IPS-NIHi11 (cell line): ENCODE data around the gene PAQR6.
A peak's percentile ranks its signal among the peaks of the same experiment; 100 is the strongest.

Experiments
- DNase-seq: peaks from one replicate; pipeline ENCODE4 v3.0.0; 2012; ENCODE audit warnings: mixed read lengths, low spot score

Gene PAQR6

GRCh38 chr1:156263288-156263655 is 15.4 kb upstream of the PAQR6 start:
- DNase-seq = no peak

- no peak for DNase-seq
Observed at GRCh38 chr1:156262461-156263287, 14.8 kb upstream of the PAQR6 start.

GRCh38 chr1:156260896-156261295 is 13.0 kb upstream of the PAQR6 start:
- no peak for DNase-seq

GRCh38 chr1:156259805-156260204 is 11.9 kb upstream of the PAQR6 start:
- DNase-seq = no peak

- DNase-seq = no peak
Observed at GRCh38 chr1:156258859-156259258, 11.0 kb upstream of the PAQR6 start.

GRCh38 chr1:156257711-156258110 is 9.9 kb upstream of the PAQR6 start:
- DNase-seq = no peak

- DNase-seq = no peak
Observed at GRCh38 chr1:156253634-156254033, 5.8 kb upstream of the PAQR6 start.

GRCh38 chr1:156251527-156251926 is 3.7 kb upstream of the PAQR6 start:
- no peak for DNase-seq

GRCh38 chr1:156249593-156249992 is 1.7 kb upstream of the PAQR6 start:
- DNase-seq = no peak

GRCh38 chr1:156248323-156248683 is 447 bp upstream of the PAQR6 start:
- no peak for DNase-seq

GRCh38 chr1:156246781-156247459 is 936 bp downstream of the PAQR6 start:
- no peak for DNase-seq

- DNase-seq = no peak
Observed at GRCh38 chr1:156246241-156246780, 1.5 kb downstream of the PAQR6 start.

- peak; percentile 75 for DNase-seq
Observed at GRCh38 chr1:156245451-156246232, 2.2 kb downstream of the PAQR6 start.

- DNase-seq = no peak
Observed at GRCh38 chr1:156244712-156245111, 3.1 kb downstream of the PAQR6 start.

GRCh38 chr1:156244126-156244525 is 3.7 kb downstream of the PAQR6 start:
- DNase-seq = no peak

GRCh38 chr1:156242738-156243137 is 5.1 kb downstream of the PAQR6 start:
- no peak for DNase-seq

GRCh38 chr1:156241926-156242325 is 5.9 kb downstream of the PAQR6 start, which contains the start of gene BGLAP:
TSS of gene BGLAP (plus strand) at chr1:156242184. CDS start at chr1:156242232, 48 bp downstream.
- no peak for DNase-seq

GRCh38 chr1:156241311-156241811 is 6.5 kb downstream of the PAQR6 start:
- DNase-seq = no peak

- no peak for DNase-seq
Observed at GRCh38 chr1:156238248-156238647, 9.6 kb downstream of the PAQR6 start.

GRCh38 chr1:156236164-156236563 is 11.7 kb downstream of the PAQR6 start:
- no peak for DNase-seq

GRCh38 chr1:156233426-156234127 is 14.3 kb downstream of the PAQR6 start:
- no peak for DNase-seq
